Breast epithelium (tissue), 4 donors: ENCODE results near the gene GATM. TPM values are rescaled to one million over a fixed set of nuclear protein-coding genes. Genes with fewer than 3 reads are reported as not detected.

ENCODE experiments used
- DNase-seq, 2 donors: peaks; one replicate each; pipeline ENCODE4 v3.0.0-alpha.2; 2019; ENCODE audit warnings: low spot score in 2 of 2
- H3K27ac ChIP-seq, 2 donors: fragments of 200-600 bp; sonication (generic) in 1 of 2; one replicate each; pipeline ENCODE4 v1.5.1; 2016 to 2019; ENCODE audit warnings: mild to moderate bottlenecking in 1 of 2
- H3K27me3 ChIP-seq, 2 donors: fragments of 200-600 bp; sonication (generic) in 1 of 2; one replicate each; pipeline versions ENCODE4 v1.5.1 to v1.6.0; 2017 to 2019; ENCODE audit warnings: control low read depth in 1 of 2, mild to moderate bottlenecking in 1 of 2
- H3K36me3 ChIP-seq: fragments of 200-600 bp; one replicate; pipeline ENCODE4 v1.5.1; 2019
- H3K4me1 ChIP-seq, 2 donors: fragments of 200-600 bp; sonication (generic); one replicate each; pipeline ENCODE4 v1.5.1; 2016 to 2019; ENCODE audit warnings: control low read depth in 1 of 2
- H3K4me3 ChIP-seq, 3 donors: fragments of 200-600 bp; sonication (generic); 1 replicate in 2 of 3; 2 replicates in 1 of 3; pipeline ENCODE4 v1.5.1; 2016 to 2019; ENCODE audit warnings: mild to moderate bottlenecking in 3 of 3, moderate library complexity in 2 of 3
- H3K9me3 ChIP-seq, 2 donors: fragments of 200-600 bp; sonication (generic) in 1 of 2; one replicate each; pipeline ENCODE4 v1.5.1; 2016 to 2019; ENCODE audit warnings: control low read depth in 1 of 2
- POLR2A ChIP-seq: fragments of 450-650 bp; IDR thresholded peaks from one replicate; pipeline ENCODE4 v1.6.1; 2016; ENCODE audit warnings: antibody characterized with exemption, mild to moderate bottlenecking, moderate library complexity
- POLR2AphosphoS5 ChIP-seq, 3 donors: sonication (generic); formaldehyde crosslinking; IDR thresholded peaks; one replicate each; pipeline ENCODE4 v1.6.1; 2017; ENCODE audit warnings: antibody characterized with exemption in 3 of 3
- intact Hi-C: fragments of 100-400 bp; cut with DNase I; formaldehyde crosslinking; loops from one replicate; pipeline ENCODE4 v1.15.1; 2023; ENCODE audit warnings: low total_unique reads
- total RNA-seq, 3 donors: library from RNA; depleted of rRNA; stranded (reverse); fragments of >200 nt; gene quantifications; one replicate each; pipeline ENCODE4 v1.1.0, GENCODE V29; 2016
- TF ChIP-seq, protein P1 (sequence below), 3 donors: fragments of 450-650 bp; IDR thresholded peaks; one replicate each; pipeline ENCODE4 v1.5.1; 2016 to 2017; ENCODE audit warnings: antibody characterized with exemption in 3 of 3, mild to moderate bottlenecking in 3 of 3, moderate library complexity in 3 of 3

GATM gene
- total RNA-seq, 3 donors from 2014 or later, result 8.8 to 31.5 (median 22.8) TPM

DNA sequence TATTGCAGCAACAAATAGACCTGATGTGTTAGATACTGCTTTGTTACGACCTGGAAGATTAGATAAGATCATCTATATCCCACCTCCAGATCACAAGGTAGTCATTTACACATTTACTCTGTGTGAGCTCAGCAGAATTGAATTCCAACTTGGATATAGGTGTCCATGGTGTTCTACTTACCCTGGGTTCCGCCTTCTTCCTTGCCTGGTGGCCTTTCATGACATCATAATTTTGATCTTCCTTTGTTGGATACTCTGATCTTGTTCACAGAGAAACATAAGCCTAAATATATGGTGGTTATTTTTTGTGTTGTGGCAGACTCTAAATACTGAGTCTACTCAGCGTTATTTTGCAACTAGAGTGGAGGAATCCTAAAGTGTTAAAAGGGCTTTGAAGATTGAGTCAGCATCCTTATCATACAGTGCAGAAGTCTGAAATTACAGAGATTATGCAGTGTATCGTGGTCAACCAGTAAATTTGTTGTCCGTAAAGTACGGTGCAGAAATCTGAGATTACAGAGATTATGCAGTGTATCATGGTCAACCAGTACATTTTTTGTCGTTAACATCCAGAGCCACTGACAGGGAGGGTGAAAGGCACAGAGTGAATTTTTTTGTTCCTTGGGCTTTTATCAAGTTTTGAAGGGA is 39.1 kb upstream of the GATM start:
- Histone ChIP-seq H3K9me3 (no peaks in the 10 kb centered on the region), H3K27me3 (no peaks in the 10 kb centered on the region), H3K27ac (no peak overlapping the region), H3K36me3 (peaks cover 7% of the 10 kb centered on the region), H3K4me3 (no peak overlapping the region), H3K4me1 (no peaks in the 10 kb centered on the region)
- no peak for DNase-seq
- intact Hi-C loops, result no loop called here
- no peak for TF ChIP-seq POLR2A
- TF ChIP-seq, protein P1, sequence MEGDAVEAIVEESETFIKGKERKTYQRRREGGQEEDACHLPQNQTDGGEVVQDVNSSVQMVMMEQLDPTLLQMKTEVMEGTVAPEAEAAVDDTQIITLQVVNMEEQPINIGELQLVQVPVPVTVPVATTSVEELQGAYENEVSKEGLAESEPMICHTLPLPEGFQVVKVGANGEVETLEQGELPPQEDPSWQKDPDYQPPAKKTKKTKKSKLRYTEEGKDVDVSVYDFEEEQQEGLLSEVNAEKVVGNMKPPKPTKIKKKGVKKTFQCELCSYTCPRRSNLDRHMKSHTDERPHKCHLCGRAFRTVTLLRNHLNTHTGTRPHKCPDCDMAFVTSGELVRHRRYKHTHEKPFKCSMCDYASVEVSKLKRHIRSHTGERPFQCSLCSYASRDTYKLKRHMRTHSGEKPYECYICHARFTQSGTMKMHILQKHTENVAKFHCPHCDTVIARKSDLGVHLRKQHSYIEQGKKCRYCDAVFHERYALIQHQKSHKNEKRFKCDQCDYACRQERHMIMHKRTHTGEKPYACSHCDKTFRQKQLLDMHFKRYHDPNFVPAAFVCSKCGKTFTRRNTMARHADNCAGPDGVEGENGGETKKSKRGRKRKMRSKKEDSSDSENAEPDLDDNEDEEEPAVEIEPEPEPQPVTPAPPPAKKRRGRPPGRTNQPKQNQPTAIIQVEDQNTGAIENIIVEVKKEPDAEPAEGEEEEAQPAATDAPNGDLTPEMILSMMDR (IDR thresholded peaks at IDR 0.05), result no peak
- TF ChIP-seq POLR2AphosphoS5 (IDR thresholded peaks at IDR 0.05), result no peak

DNA sequence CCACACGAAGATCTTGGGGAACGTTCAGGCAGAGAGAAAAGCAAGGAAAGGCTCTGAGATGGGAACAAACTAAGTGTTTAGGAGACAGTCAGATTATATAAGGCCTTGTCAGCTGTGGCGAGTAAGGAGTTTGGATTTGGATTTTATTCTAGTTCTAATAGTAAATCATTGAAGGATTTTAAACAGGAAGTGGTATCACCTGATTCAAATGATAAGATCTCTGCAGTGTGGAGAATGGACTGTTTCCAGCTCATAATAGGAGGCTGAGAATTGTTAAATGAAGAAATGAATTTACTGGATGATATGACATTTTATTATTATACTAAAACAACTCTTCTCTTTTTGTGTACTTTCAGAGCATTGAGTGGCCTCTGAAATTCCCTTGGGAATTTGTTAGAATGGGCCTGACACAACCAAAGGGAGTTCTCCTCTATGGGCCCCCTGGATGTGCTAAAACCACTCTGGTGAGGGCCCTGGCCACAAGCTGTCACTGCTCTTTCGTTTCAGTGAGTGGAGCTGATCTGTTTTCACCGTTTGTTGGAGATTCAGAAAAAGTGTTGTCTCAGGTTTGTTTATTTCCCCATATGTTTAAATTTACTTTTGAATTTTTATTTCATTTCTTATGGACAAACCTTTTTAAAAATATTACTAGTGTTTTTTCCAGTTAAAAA is 36.0 kb upstream of the GATM start:
- H3K4me1 ChIP-seq, result no peaks in the 10 kb centered on the region
- TF ChIP-seq, protein P1 (IDR thresholded peaks at IDR 0.05), result no peak
- no peak for TF ChIP-seq POLR2AphosphoS5 (IDR thresholded peaks at IDR 0.05)
- no peak for TF ChIP-seq POLR2A

DNA sequence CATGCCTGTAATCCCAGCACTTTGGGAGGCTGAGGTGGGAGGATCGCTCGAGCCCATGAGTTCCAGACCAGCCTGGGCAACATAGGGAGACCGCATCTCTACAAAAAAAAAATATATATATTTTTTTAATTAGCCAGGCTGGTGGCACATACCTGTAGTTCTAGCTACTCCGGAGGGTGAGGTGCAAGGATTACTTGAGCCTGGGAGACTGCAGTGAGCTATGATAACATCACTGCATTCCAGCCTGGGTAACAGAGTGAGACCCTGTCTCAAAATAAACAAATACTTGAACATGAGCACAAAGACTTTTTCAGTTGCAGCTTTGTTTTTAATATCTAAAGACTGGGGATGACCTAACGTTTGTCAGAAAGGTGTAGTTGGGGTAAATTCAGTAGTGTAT is 31.3 kb upstream of the GATM start:
- no peaks in the 10 kb centered on the region for H3K27me3 ChIP-seq
- H3K4me1 ChIP-seq, result no peaks in the 10 kb centered on the region
- no peak for DNase-seq
- no peaks in the 10 kb centered on the region for H3K36me3 ChIP-seq
- intact Hi-C loops, result loop anchor here (10.0 kb wide), 1 partner anchor 215 kb away; no protein-coding TSS in a partner anchor
- no peaks in the 10 kb centered on the region for H3K9me3 ChIP-seq
- TF ChIP-seq POLR2AphosphoS5 (IDR thresholded peaks at IDR 0.05) (no peak), POLR2A (no peak)
- no peak overlapping the region for H3K4me3 ChIP-seq
- no peak overlapping the region for H3K27ac ChIP-seq

More for the DNA sequence above, 36.0 kb upstream of the GATM start:
- H3K36me3 ChIP-seq, result peaks cover 4% of the 10 kb centered on the region
- no peak for DNase-seq
- no peak overlapping the region for H3K4me3 ChIP-seq
- H3K27ac ChIP-seq, result no peak overlapping the region
- H3K27me3 ChIP-seq, result no peaks in the 10 kb centered on the region
- H3K9me3 ChIP-seq, result no peaks in the 10 kb centered on the region
- intact Hi-C loops, result no loop called here

DNA sequence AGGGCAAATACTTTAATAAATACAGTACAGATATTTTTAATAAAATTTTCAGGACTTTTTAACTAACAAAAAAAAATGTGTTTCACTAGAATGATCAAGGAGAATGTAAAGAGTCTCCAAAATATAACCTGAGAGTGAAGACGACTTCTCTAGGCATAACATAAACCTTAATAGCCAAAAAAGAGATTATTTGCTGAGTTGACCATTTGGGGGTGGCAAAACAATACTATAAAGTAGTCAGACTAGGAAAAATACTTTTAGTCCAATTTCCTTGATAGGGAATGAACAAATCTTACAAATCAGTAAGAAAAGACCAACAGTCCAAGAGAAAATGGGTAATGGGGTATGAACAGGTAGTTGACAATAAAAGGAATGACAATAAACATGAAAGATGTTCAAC is 29.4 kb upstream of the GATM start:
- intact Hi-C loops, result loop anchor here (10.0 kb wide), 1 partner anchor 213 kb away; no protein-coding TSS in a partner anchor
- no peak overlapping the region for H3K27ac ChIP-seq
- H3K27me3 ChIP-seq, result no peaks in the 10 kb centered on the region
- H3K9me3 ChIP-seq, result no peaks in the 10 kb centered on the region
- H3K4me3 ChIP-seq, result no peak overlapping the region
- TF ChIP-seq POLR2AphosphoS5 (IDR thresholded peaks at IDR 0.05), result no peak
- TF ChIP-seq, protein P1 (IDR thresholded peaks at IDR 0.05), result no peak
- no peak for TF ChIP-seq POLR2A
- DNase-seq, result no peak
- peaks cover 0 to 7% of the 10 kb centered on the region in 2 donors for H3K4me1 ChIP-seq
- H3K36me3 ChIP-seq, result no peaks in the 10 kb centered on the region

DNA sequence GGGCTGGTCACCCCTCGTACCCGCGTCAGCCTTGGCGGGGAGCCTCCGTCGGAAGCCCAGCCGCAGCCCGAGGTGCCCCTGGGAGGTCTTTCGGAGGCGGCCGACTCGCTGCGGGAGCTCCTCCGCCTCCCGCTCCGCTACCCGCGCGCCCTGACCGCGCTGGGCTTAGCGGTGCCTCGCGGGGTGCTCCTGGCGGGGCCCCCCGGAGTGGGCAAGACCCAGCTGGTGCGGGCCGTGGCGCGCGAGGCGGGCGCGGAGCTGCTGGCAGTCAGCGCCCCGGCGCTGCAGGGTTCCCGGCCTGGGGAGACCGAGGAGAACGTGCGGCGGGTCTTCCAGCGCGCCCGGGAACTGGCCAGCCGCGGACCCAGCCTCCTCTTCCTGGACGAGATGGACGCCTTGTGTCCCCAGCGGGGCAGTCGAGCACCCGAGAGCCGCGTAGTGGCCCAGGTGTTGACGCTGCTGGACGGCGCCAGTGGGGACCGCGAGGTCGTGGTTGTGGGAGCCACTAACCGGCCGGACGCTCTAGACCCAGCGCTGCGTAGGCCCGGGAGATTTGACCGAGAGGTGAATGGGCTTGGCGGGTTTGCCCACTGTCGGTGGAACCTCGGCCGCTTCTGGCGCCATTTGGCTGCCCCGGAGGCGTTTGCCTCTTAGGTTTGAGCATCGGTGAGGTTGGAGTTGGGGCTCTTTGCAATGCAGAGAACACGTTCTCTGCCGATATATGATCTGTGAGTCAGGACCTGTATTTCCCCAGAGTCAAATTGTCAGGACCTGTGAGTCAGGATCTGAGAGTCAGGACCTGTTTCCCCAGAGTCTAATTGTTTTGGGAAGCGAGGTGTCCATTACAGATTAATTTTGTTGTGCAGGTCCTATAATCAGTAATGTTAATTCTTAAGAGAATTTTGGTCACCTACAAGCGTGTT is 24.9 kb upstream of the GATM start:
- Histone ChIP-seq H3K36me3 (no peaks in the 10 kb centered on the region), H3K27me3 (no peaks in the 10 kb centered on the region), H3K4me1 (peaks cover 0 to 7% of the 10 kb centered on the region in 2 donors), H3K4me3 (peak overlapping the region; percentile 84 to 97 (median 93)), H3K9me3 (no peaks in the 10 kb centered on the region), H3K27ac (peak overlapping the region; percentile 89 to 96)
- TF ChIP-seq, protein P1 (IDR thresholded peaks at IDR 0.05), result no peak
- TF ChIP-seq POLR2AphosphoS5 (IDR thresholded peaks at IDR 0.05) (no peak), POLR2A (no peak)
- DNase-seq, result peak in 1 of 2 donors; percentile 52
- intact Hi-C loops, result loop anchor here (10.0 kb wide), 1 partner anchor 208 kb away; no protein-coding TSS in a partner anchor
